GM12875 (cell line): ENCODE measurements around the gene KRTAP23-1.
A peak's percentile ranks its signal among the peaks of the same experiment; 100 is the strongest.

Source experiments
- H3K4me3 ChIP-seq: one replicate; pipeline ENCODE4 v1.5.1; 2011; ENCODE audit warnings: low read depth, low read length, control low read depth
- CTCF ChIP-seq: IDR thresholded peaks from 2 replicates; pipeline ENCODE4 v1.5.1; 2011; ENCODE audit warnings: low read depth, mild to moderate bottlenecking, control low read depth, inconsistent platforms, low read length, moderate library complexity, borderline replicate concordance; ENCODE audit not compliant: insufficient read depth

Gene KRTAP23-1

GRCh38 chr21:30351534-30351933 is 3.1 kb upstream of the KRTAP23-1 start:
- H3K4me3 ChIP-seq = no peak overlapping the region
- no peak for TF ChIP-seq CTCF

GRCh38 chr21:30349572-30349971 is 1.2 kb upstream of the KRTAP23-1 start:
- no peak overlapping the region for H3K4me3 ChIP-seq
- no peak for TF ChIP-seq CTCF

GRCh38 chr21:30345014-30345413 is 3.4 kb downstream of the KRTAP23-1 start:
- no peak overlapping the region for H3K4me3 ChIP-seq
- no peak for TF ChIP-seq CTCF

- no peak overlapping the region for H3K4me3 ChIP-seq
- peak; percentile 59; the same call in 1 of the 2 replicates for TF ChIP-seq CTCF
Observed at GRCh38 chr21:30340714-30341573, 7.5 kb downstream of the KRTAP23-1 start.

- TF ChIP-seq CTCF = no peak
- H3K4me3 ChIP-seq = no peak overlapping the region
Observed at GRCh38 chr21:30338717-30339116, 9.7 kb downstream of the KRTAP23-1 start.

- H3K4me3 ChIP-seq = no peak overlapping the region
- no peak for TF ChIP-seq CTCF
Observed at GRCh38 chr21:30337772-30338171, 10.6 kb downstream of the KRTAP23-1 start.

GRCh38 chr21:30337276-30337744 is 11.1 kb downstream of the KRTAP23-1 start, which contains the start of gene KRTAP27-1:
Gene KRTAP27-1 (minus strand): TSS chr21:30337694. CDS start chr21:30337668, 26 bp downstream.
- no peak within 1 kb of the TSS for H3K4me3 ChIP-seq
- TF ChIP-seq CTCF = no peak
